ENCODE results near the gene TACC2.
"Not testable (repeated sequence)": the region's sequence is repeated elsewhere in the genome, so short reads cannot be mapped to it uniquely, and the experiment has no call there.

TACC2 gene

GRCh38 chr10:122199689-122200088 lies 210.7 kb downstream of the TACC2 start:
- no peak for DNase-seq

GRCh38 chr10:122201401-122201800 lies 212.4 kb downstream of the TACC2 start:
- no peak for DNase-seq

- not testable (repeated sequence) for DNase-seq
These were observed 214.2 kb downstream of the TACC2 start for GRCh38 chr10:122203180-122203579.

- DNase-seq = no peak
These were observed 215.9 kb downstream of the TACC2 start for GRCh38 chr10:122204691-122205489.

- DNase-seq = no peak
These were observed 217.6 kb downstream of the TACC2 start for GRCh38 chr10:122206471-122207065.

GRCh38 chr10:122207163-122207562 lies 218.2 kb downstream of the TACC2 start:
- DNase-seq = no peak

- DNase-seq = no peak
These were observed 218.6 kb downstream of the TACC2 start for GRCh38 chr10:122207596-122207995.

- no peak for DNase-seq
These were observed 219.8 kb downstream of the TACC2 start for GRCh38 chr10:122208571-122209430.

- no peak for DNase-seq
These were observed 221.7 kb downstream of the TACC2 start for GRCh38 chr10:122210481-122211265.

GRCh38 chr10:122213364-122213763 lies 224.4 kb downstream of the TACC2 start:
- no peak for DNase-seq

- DNase-seq = no peak
These were observed 224.8 kb downstream of the TACC2 start for GRCh38 chr10:122213766-122214165.

GRCh38 chr10:122216047-122216446 lies 227.1 kb downstream of the TACC2 start:
- no peak for DNase-seq

GRCh38 chr10:122219340-122219739 lies 230.4 kb downstream of the TACC2 start:
- DNase-seq = no peak

- DNase-seq = no peak
These were observed 231.8 kb downstream of the TACC2 start for GRCh38 chr10:122220736-122221135.

GRCh38 chr10:122221958-122222357 lies 233.0 kb downstream of the TACC2 start:
- no peak for DNase-seq

- no peak for DNase-seq
These were observed 233.7 kb downstream of the TACC2 start for GRCh38 chr10:122222638-122223037.

- no peak for DNase-seq
These were observed 235.2 kb downstream of the TACC2 start for GRCh38 chr10:122224159-122224558.

GRCh38 chr10:122225330-122225729 lies 236.4 kb downstream of the TACC2 start:
- DNase-seq = no peak

GRCh38 chr10:122227754-122228153 lies 238.8 kb downstream of the TACC2 start:
- no peak for DNase-seq

GRCh38 chr10:122229666-122230065 lies 240.7 kb downstream of the TACC2 start:
- DNase-seq = no peak

- no peak for DNase-seq
These were observed 241.3 kb downstream of the TACC2 start for GRCh38 chr10:122230222-122230621.

GRCh38 chr10:122232769-122233168 lies 243.8 kb downstream of the TACC2 start:
- DNase-seq = no peak

GRCh38 chr10:122233857-122234348 lies 244.9 kb downstream of the TACC2 start:
- DNase-seq = no peak

Data from activated naive CD4-positive, alpha-beta T cell treated with Interleukin-2 at 50 U/mL for 16 hours (primary cell).